Activated CD8-positive, alpha-beta T cell treated with anti-CD3 and anti-CD28 coated beads, Interleukin-2, amount 10 ng/mL, durations not matched to agents 7 days and 5 days (primary cell): ENCODE data around the gene ADH5. TPM values are rescaled to one million over a fixed set of nuclear protein-coding genes. Genes with fewer than 3 reads are reported as not detected.
"Not testable (repeated sequence)": the region's sequence is repeated elsewhere in the genome, so short reads cannot be mapped to it uniquely, and the experiment has no call there.

Source experiments
- ATAC-seq: fragments of 150-1000 bp; cut with Tn5 transposase; one replicate; pipeline ENCODE4 v1.10.0; 2021; ENCODE audit warnings: moderate library complexity
- CTCF ChIA-PET: fragments of 350-600 bp; sonication (Branson Sonifier 250); formaldehyde crosslinking; loops from one replicate; lab custom pipeline; 2021; ENCODE audit warnings: antibody characterized with exemption; lab: Charles Lee
- POLR2A ChIA-PET: fragments of 350-600 bp; sonication (Branson Sonifier 250); formaldehyde crosslinking; loops from one replicate; lab custom pipeline; 2021; ENCODE audit warnings: antibody characterized with exemption; lab: Charles Lee
- DNase-seq: peaks from one replicate; pipeline ENCODE4 v3.0.0-alpha.2; 2020
- H3K27ac Mint-ChIP-seq: one replicate; pipeline ENCODE4 v1.8.0; 2021; ENCODE audit warnings: mild to moderate bottlenecking, mixed read lengths
- H3K27me3 Mint-ChIP-seq: one replicate; pipeline ENCODE4 v1.8.0; 2021; ENCODE audit warnings: low read depth, mixed read lengths
- H3K36me3 Mint-ChIP-seq: one replicate; pipeline ENCODE4 v1.8.0; 2021; ENCODE audit warnings: low read depth, mixed read lengths
- H3K4me1 Mint-ChIP-seq: one replicate; pipeline ENCODE4 v1.8.0; 2021; ENCODE audit warnings: low read depth, mixed read lengths
- H3K4me3 Mint-ChIP-seq: one replicate; pipeline ENCODE4 v1.8.0; 2021; ENCODE audit warnings: mild to moderate bottlenecking, mixed read lengths
- H3K9me3 Mint-ChIP-seq: one replicate; pipeline ENCODE4 v1.8.0; 2022; ENCODE audit warnings: mixed read lengths; ENCODE audit not compliant: insufficient read depth
- total RNA-seq, 2 experiments: library from RNA; stranded (reverse); gene quantifications; one replicate each; pipeline ENCODE4 v1.2.3, GENCODE V29; 2021

Gene ADH5
- total RNA-seq, 2 experiments from 2014 or later, result 107 to 113 TPM

- Mint-ChIP-seq H3K9me3 (no peaks in the 10 kb centered on the region), H3K36me3 (peaks cover 60% of the 10 kb centered on the region), H3K4me1 (peaks cover 21% of the 10 kb centered on the region), H3K27me3 (no peaks in the 10 kb centered on the region), H3K4me3 (no peak overlapping the region), H3K27ac (no peak overlapping the region)
- POLR2A ChIA-PET, result no interaction called here
- CTCF ChIA-PET, result interaction anchor here (0.7 kb wide), 1 partner anchor 338 kb away, joined by 3 read pairs; no protein-coding TSS in a partner anchor
- DNase-seq, result no peak
- ATAC-seq, result no peak
Measured at GRCh38 chr4:99082192-99082591, 6.4 kb downstream of the ADH5 start.

GRCh38 chr4:99080869-99081268 is 7.7 kb downstream of the ADH5 start:
- H3K36me3 Mint-ChIP-seq, result peaks cover 65% of the 10 kb centered on the region
- H3K27ac Mint-ChIP-seq, H3K9me3 Mint-ChIP-seq, H3K27me3 Mint-ChIP-seq, H3K4me3 Mint-ChIP-seq, ATAC-seq, POLR2A ChIA-PET, CTCF ChIA-PET, DNase-seq: not testable (repeated sequence)
- peaks cover 13% of the 10 kb centered on the region for H3K4me1 Mint-ChIP-seq

- DNase-seq (no peak), ATAC-seq (no peak)
- H3K27me3 Mint-ChIP-seq, result no peaks in the 10 kb centered on the region
- H3K4me1 Mint-ChIP-seq, result peaks cover 7% of the 10 kb centered on the region
- no peak overlapping the region for H3K4me3 Mint-ChIP-seq
- CTCF ChIA-PET, result interaction anchor here (1.1 kb wide), 1 partner anchor 24 kb away, joined by 7 read pairs; no protein-coding TSS in a partner anchor
- H3K27ac Mint-ChIP-seq, result no peak overlapping the region
- POLR2A ChIA-PET, result interaction anchor here (0.6 to 0.7 kb wide), 2 partner anchors 8 to 552 kb away, joined by 3 read pairs; no protein-coding TSS in a partner anchor
- no peaks in the 10 kb centered on the region for H3K9me3 Mint-ChIP-seq
- H3K36me3 Mint-ChIP-seq, result peaks cover 63% of the 10 kb centered on the region
Measured at GRCh38 chr4:99079625-99080295, 8.8 kb downstream of the ADH5 start.

GRCh38 chr4:99078931-99079624 is 9.5 kb downstream of the ADH5 start:
- ATAC-seq, result no peak
- no peak for DNase-seq
- no peaks in the 10 kb centered on the region for H3K27me3 Mint-ChIP-seq
- H3K4me1 Mint-ChIP-seq, result peaks cover 6% of the 10 kb centered on the region
- H3K36me3 Mint-ChIP-seq, result peaks cover 63% of the 10 kb centered on the region
- POLR2A ChIA-PET, result interaction anchor here (0.7 kb wide), 1 partner anchor 9 kb away, joined by 3 read pairs; no protein-coding TSS in a partner anchor
- CTCF ChIA-PET, result interaction anchor here (1.1 kb wide), 1 partner anchor 23 kb away, joined by 7 read pairs; no protein-coding TSS in a partner anchor
- H3K9me3 Mint-ChIP-seq, result no peaks in the 10 kb centered on the region
- no peak overlapping the region for H3K27ac Mint-ChIP-seq
- H3K4me3 Mint-ChIP-seq, result no peak overlapping the region

GRCh38 chr4:99078336-99078735 is 10.3 kb downstream of the ADH5 start:
- no peak for ATAC-seq
- H3K36me3 Mint-ChIP-seq, result peaks cover 63% of the 10 kb centered on the region
- DNase-seq, result no peak
- H3K9me3 Mint-ChIP-seq, result no peaks in the 10 kb centered on the region
- no peak overlapping the region for H3K27ac Mint-ChIP-seq
- CTCF ChIA-PET, result interaction anchor here (1.1 kb wide), 1 partner anchor 83 kb away, joined by 3 read pairs; the partner anchor contains the start of gene METAP1
- POLR2A ChIA-PET, result interaction anchor here (0.9 kb wide), 1 partner anchor 10 kb away, joined by 4 read pairs; no protein-coding TSS in a partner anchor
- peaks cover 2% of the 10 kb centered on the region for H3K4me1 Mint-ChIP-seq
- no peaks in the 10 kb centered on the region for H3K27me3 Mint-ChIP-seq
- H3K4me3 Mint-ChIP-seq, result no peak overlapping the region

- no peak for DNase-seq
- Mint-ChIP-seq H3K27ac (no peak overlapping the region), H3K27me3 (no peaks in the 10 kb centered on the region), H3K4me1 (peaks cover 1% of the 10 kb centered on the region), H3K36me3 (peaks cover 67% of the 10 kb centered on the region), H3K4me3 (no peak overlapping the region), H3K9me3 (no peaks in the 10 kb centered on the region)
- CTCF ChIA-PET, result interaction anchor here (1.1 kb wide), 1 partner anchor 82 kb away, joined by 3 read pairs; the partner anchor contains the start of gene METAP1
- POLR2A ChIA-PET, result no interaction called here
- no peak for ATAC-seq
Measured at GRCh38 chr4:99077177-99077576, 11.4 kb downstream of the ADH5 start.

GRCh38 chr4:99076292-99076976 is 12.2 kb downstream of the ADH5 start:
- Mint-ChIP-seq H3K4me3 (no peak overlapping the region), H3K4me1 (no peaks in the 10 kb centered on the region), H3K27me3 (no peaks in the 10 kb centered on the region), H3K27ac (no peak overlapping the region), H3K9me3 (no peaks in the 10 kb centered on the region), H3K36me3 (peaks cover 66% of the 10 kb centered on the region)
- POLR2A ChIA-PET, result no interaction called here
- ATAC-seq, result no peak
- CTCF ChIA-PET, result interaction anchor here (4.2 kb wide), 1 partner anchor 20 kb away, joined by 21 read pairs; no protein-coding TSS in a partner anchor
- DNase-seq, result no peak

GRCh38 chr4:99074816-99075215 is 13.8 kb downstream of the ADH5 start:
- Mint-ChIP-seq H3K4me1 (no peaks in the 10 kb centered on the region), H3K36me3 (peaks cover 62% of the 10 kb centered on the region), H3K9me3 (no peaks in the 10 kb centered on the region), H3K27ac (no peak overlapping the region), H3K27me3 (no peaks in the 10 kb centered on the region), H3K4me3 (no peak overlapping the region)
- DNase-seq (no peak), ATAC-seq (no peak)
- ChIA-PET POLR2A (interaction anchor here (0.6 kb wide), 1 partner anchor 627 kb away, joined by 3 read pairs; no protein-coding TSS in a partner anchor), CTCF (interaction anchor here (1.8 to 4.2 kb wide), 2 partner anchors 19 to 80 kb away, joined by 7 to 21 read pairs; partner anchors contain the start of gene METAP1)

- POLR2A ChIA-PET, result no interaction called here
- ATAC-seq, result no peak
- Mint-ChIP-seq H3K4me3 (no peak overlapping the region), H3K27ac (no peak overlapping the region), H3K9me3 (no peaks in the 10 kb centered on the region), H3K27me3 (no peaks in the 10 kb centered on the region), H3K4me1 (no peaks in the 10 kb centered on the region), H3K36me3 (peaks cover 54% of the 10 kb centered on the region)
- CTCF ChIA-PET, result interaction anchor here (1.4 kb wide), 1 partner anchor 76 kb away, joined by 3 read pairs; the partner anchor contains the start of gene METAP1
- no peak for DNase-seq
Measured at GRCh38 chr4:99071159-99071558, 17.4 kb downstream of the ADH5 start.

- H3K27me3 Mint-ChIP-seq, result no peaks in the 10 kb centered on the region
- ChIA-PET POLR2A (no interaction called here), CTCF (interaction anchor here (1.0 to 2.7 kb wide), 3 partner anchors 11 to 600 kb away, joined by 3 to 16 read pairs (median 14); partner anchors contain the start of gene METAP1)
- no peak overlapping the region for H3K27ac Mint-ChIP-seq
- ATAC-seq (no peak), DNase-seq (no peak)
- no peak overlapping the region for H3K4me3 Mint-ChIP-seq
- H3K4me1 Mint-ChIP-seq, result no peaks in the 10 kb centered on the region
- H3K36me3 Mint-ChIP-seq, result peaks cover 59% of the 10 kb centered on the region
- no peaks in the 10 kb centered on the region for H3K9me3 Mint-ChIP-seq
Measured at GRCh38 chr4:99067617-99068016, 21.0 kb downstream of the ADH5 start.

- H3K4me1 Mint-ChIP-seq, H3K9me3 Mint-ChIP-seq, H3K27me3 Mint-ChIP-seq, ATAC-seq, DNase-seq, H3K27ac Mint-ChIP-seq, H3K4me3 Mint-ChIP-seq, POLR2A ChIA-PET: not testable (repeated sequence)
- peaks cover 60% of the 10 kb centered on the region for H3K36me3 Mint-ChIP-seq
- CTCF ChIA-PET, result interaction anchor here (1.9 kb wide), 1 partner anchor 9 kb away, joined by 6 read pairs; no protein-coding TSS in a partner anchor
Measured at GRCh38 chr4:99065521-99065920, 23.1 kb downstream of the ADH5 start.
